Dendritic cell treated with granulocyte-macrophage colony-stimulating factor and Interleukin-4, amounts not matched to agents 40 ng/mL and 50 ng/mL, for 4 days (primary cell): ENCODE measurements around the gene MEDAG.

Experiments
- H3K27ac Mint-ChIP-seq: one replicate; pipeline ENCODE4 v1.8.0; 2022; ENCODE audit warnings: mild to moderate bottlenecking, mixed read lengths
- H3K27me3 Mint-ChIP-seq: one replicate; pipeline ENCODE4 v1.8.0; 2022; ENCODE audit warnings: mild to moderate bottlenecking, mixed read lengths
- H3K36me3 Mint-ChIP-seq: one replicate; pipeline ENCODE4 v1.8.0; 2022; ENCODE audit warnings: low read depth, mixed read lengths
- H3K4me1 Mint-ChIP-seq: one replicate; pipeline ENCODE4 v1.8.0; 2022; ENCODE audit warnings: low read depth, mixed read lengths
- H3K4me3 Mint-ChIP-seq: one replicate; pipeline ENCODE4 v1.8.0; 2022; ENCODE audit warnings: mild to moderate bottlenecking, moderate library complexity, mixed read lengths
- H3K9me3 Mint-ChIP-seq: one replicate; pipeline ENCODE4 v1.8.0; 2022; ENCODE audit warnings: mixed read lengths
- intact Hi-C: fragments of 100-400 bp; cut with micrococcal nuclease; formaldehyde crosslinking; loops from one replicate; pipeline ENCODE4 v1.15.0; 2022

MEDAG gene

DNA sequence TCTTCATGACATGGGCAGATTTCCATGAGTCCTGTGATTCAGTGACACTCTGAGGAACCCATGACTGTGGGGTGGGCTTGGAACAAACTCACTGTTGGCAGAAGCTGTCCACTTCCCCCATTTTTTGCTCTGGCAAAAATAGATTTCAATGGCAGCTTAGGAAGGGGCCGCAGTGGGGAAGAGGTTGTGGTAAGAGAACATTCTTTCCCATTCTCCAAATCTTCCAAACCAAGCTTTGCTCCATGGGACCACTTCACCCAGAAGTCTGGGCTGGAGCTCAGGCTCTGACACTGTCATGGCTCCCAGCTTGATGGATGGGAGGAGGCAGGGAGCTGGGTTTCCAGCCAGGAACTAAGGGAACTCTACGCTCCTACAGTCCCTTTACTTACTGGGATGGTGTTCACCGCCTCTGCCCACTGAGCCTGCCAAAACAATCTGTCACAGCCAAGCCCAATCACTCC is 24.9 kb upstream of the MEDAG start:
- no peaks in the 10 kb centered on the region for H3K36me3 Mint-ChIP-seq
- intact Hi-C loops, result no loop called here
- peaks cover 9% of the 10 kb centered on the region for H3K9me3 Mint-ChIP-seq
- H3K4me3 Mint-ChIP-seq, result no peak overlapping the region
- H3K27me3 Mint-ChIP-seq, result peaks cover 33% of the 10 kb centered on the region
- H3K27ac Mint-ChIP-seq, result no peak overlapping the region
- H3K4me1 Mint-ChIP-seq, result no peaks in the 10 kb centered on the region

DNA sequence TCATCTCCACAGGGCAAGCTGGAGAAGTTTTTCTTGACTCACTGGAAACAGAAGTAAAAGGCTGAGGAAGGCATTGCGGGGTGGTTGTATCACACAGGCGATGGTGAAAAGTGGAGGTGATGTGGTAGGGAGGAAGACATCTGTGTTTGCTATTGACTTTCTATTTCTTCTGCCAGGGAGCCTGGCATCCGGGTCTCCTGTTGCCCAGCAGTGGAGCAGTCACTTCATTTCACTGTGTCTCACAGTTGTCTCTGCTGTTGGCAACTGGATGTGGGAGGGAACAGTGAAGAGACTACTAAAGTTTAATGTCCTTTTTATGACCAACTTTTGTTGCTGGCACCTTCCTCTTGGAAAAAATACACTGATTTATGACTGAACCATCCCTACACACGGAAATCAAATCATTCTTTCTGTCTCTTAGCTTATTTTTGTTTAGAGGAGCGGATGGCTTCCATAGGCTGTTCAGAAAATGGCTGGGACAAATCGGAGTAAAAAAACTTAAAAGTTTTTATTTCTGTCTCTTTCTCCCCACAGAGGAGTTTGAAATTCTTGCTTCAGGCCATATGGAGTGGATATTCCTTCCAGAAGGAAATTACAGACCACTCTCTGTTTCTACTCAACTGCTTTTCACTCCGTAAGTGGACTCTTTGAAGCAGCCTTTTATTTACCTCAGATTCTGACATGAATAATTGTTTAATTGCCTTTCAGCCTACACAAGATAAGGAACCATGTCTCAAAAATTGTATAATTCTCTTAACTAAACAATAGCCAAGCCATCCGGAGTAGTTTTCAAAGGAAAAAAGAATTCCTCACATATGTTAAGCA is 23.8 kb upstream of the MEDAG start:
- Mint-ChIP-seq H3K36me3 (no peaks in the 10 kb centered on the region), H3K4me3 (no peak overlapping the region), H3K9me3 (peaks cover 9% of the 10 kb centered on the region), H3K27me3 (peaks cover 38% of the 10 kb centered on the region), H3K4me1 (no peaks in the 10 kb centered on the region), H3K27ac (no peak overlapping the region)
- intact Hi-C loops, result no loop called here

GRCh38 chr13:30882996-30883766 is 22.9 kb upstream of the MEDAG start:
- Mint-ChIP-seq H3K9me3 (peaks cover 9% of the 10 kb centered on the region), H3K4me1 (no peaks in the 10 kb centered on the region), H3K4me3 (no peak overlapping the region), H3K27me3 (peaks cover 40% of the 10 kb centered on the region), H3K27ac (no peak overlapping the region), H3K36me3 (no peaks in the 10 kb centered on the region)
- intact Hi-C loops, result no loop called here

- Mint-ChIP-seq H3K27ac (no peak overlapping the region), H3K9me3 (peaks cover 9% of the 10 kb centered on the region), H3K27me3 (peaks cover 36% of the 10 kb centered on the region), H3K36me3 (no peaks in the 10 kb centered on the region), H3K4me1 (no peaks in the 10 kb centered on the region), H3K4me3 (no peak overlapping the region)
- intact Hi-C loops, result no loop called here
Observed at GRCh38 chr13:30884543-30884942, 21.5 kb upstream of the MEDAG start.

DNA sequence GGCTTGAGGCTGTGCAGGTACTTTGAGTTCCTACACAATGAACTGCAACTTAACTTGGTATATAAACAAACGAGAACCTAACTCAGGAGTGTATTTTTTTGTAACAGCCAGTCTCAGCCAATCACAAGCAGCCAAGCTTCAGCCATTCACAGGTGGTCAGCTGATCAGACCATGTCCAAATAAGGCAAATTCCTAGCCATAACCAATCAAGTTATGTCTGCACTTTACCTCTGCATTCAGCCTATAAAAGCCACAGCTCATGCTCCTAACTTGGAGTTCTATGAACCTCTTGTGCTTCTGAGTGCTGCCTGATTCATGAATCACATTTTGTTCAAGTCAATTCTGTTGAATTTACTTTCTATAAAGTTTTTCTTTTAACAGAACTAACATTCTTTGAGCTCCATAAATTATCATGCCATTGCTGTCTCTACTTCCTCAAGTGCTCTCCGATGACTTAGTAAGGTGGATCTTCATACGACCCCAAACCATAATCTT is 16.8 kb upstream of the MEDAG start:
- Mint-ChIP-seq H3K4me1 (no peaks in the 10 kb centered on the region), H3K36me3 (no peaks in the 10 kb centered on the region), H3K4me3 (no peak overlapping the region), H3K27me3 (peaks cover 23% of the 10 kb centered on the region), H3K9me3 (peaks cover 6% of the 10 kb centered on the region), H3K27ac (no peak overlapping the region)
- intact Hi-C loops, result no loop called here

GRCh38 chr13:30892966-30893365 is 13.1 kb upstream of the MEDAG start:
- no peak overlapping the region for H3K4me3 Mint-ChIP-seq

GRCh38 chr13:30895773-30896172 is 10.3 kb upstream of the MEDAG start:
- no peaks in the 10 kb centered on the region for H3K9me3 Mint-ChIP-seq
- H3K27me3 Mint-ChIP-seq, result peaks cover 25% of the 10 kb centered on the region
- peaks cover 14% of the 10 kb centered on the region for H3K4me1 Mint-ChIP-seq
- no peak overlapping the region for H3K27ac Mint-ChIP-seq
- intact Hi-C loops, result no loop called here
- H3K4me3 Mint-ChIP-seq, result no peak overlapping the region
- no peaks in the 10 kb centered on the region for H3K36me3 Mint-ChIP-seq

More at GRCh38 chr13:30892966-30893365, 13.1 kb upstream of the MEDAG start:
- Mint-ChIP-seq H3K9me3 (no peaks in the 10 kb centered on the region), H3K4me1 (no peaks in the 10 kb centered on the region), H3K36me3 (no peaks in the 10 kb centered on the region), H3K27me3 (peaks cover 14% of the 10 kb centered on the region), H3K27ac (no peak overlapping the region)
- intact Hi-C loops, result no loop called here

DNA sequence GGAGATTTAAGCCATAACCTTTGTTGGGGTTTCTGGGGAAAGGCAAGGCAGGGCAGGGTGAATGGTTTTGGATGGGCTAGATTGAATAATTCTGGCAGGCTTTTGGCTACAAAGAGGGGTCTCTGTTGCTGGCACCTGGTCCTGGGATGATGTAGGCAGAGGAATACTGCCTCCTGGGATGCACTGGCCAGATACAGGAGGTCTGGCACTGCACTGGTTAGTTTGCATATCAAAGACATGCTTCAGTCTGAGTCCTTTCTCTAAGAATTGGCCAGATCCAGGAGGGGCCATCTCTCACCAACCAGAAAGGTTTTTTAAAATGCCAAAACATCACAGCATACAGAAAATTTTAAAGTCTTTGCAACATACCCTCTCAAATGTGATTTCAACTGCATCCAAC is 8.0 kb upstream of the MEDAG start:
- intact Hi-C loops, result no loop called here
- Mint-ChIP-seq H3K4me1 (peaks cover 16% of the 10 kb centered on the region), H3K9me3 (no peaks in the 10 kb centered on the region), H3K36me3 (no peaks in the 10 kb centered on the region), H3K4me3 (no peak overlapping the region), H3K27ac (no peak overlapping the region), H3K27me3 (peaks cover 32% of the 10 kb centered on the region)

DNA sequence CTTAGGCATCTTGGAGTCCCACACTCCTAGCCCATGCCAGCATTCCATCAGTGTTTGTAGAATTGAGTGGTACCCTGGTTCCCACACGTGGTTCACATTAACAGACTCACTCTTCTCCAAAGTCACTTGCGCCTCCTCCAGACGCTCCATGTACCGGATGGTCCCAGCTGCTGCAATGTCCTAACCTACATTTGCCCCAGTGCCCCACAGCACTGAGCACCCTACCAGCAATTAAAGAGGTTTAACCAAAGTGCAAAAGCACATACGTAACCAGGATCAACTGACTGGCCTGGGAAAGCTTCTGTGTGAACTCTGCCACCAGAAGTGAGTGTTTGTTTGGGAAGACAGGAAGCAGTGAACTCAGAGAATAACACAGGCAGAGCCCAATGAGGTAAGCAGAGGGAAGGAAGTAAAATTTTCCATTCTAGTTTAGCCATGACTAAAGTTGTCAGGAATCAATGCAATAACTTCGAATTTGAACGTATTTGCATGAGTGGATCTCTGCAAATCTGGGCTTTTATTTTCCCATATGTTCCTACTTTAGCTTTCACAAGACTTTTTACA is 7.3 kb upstream of the MEDAG start:
- Mint-ChIP-seq H3K27ac (no peak overlapping the region), H3K4me1 (peaks cover 16% of the 10 kb centered on the region), H3K4me3 (no peak overlapping the region), H3K9me3 (no peaks in the 10 kb centered on the region), H3K36me3 (no peaks in the 10 kb centered on the region), H3K27me3 (peaks cover 36% of the 10 kb centered on the region)
- intact Hi-C loops, result no loop called here

DNA sequence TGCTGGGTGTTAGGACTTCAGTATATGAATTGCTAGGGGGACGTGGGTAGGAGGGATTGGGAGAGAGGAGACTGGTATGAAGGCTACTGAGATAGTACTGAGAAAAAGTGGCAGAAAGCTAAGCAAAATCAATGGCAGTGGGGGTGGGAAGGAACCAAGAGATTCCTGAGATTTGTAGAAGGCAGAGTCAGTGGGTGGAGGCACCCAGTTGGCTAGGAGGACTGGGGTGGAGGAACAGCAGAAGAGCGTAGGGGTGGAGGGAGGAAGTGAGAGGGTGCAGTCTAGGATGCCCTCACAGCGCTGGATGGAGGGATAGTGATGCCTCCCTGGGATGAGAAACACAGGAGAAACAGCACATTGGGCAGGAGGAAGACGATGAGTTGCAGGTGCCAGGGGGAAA is 5.6 kb upstream of the MEDAG start:
- H3K4me1 Mint-ChIP-seq, result peaks cover 16% of the 10 kb centered on the region
- H3K36me3 Mint-ChIP-seq, result no peaks in the 10 kb centered on the region
- no peak overlapping the region for H3K4me3 Mint-ChIP-seq
- no peak overlapping the region for H3K27ac Mint-ChIP-seq
- intact Hi-C loops, result no loop called here
- peaks cover 53% of the 10 kb centered on the region for H3K27me3 Mint-ChIP-seq
- H3K9me3 Mint-ChIP-seq, result no peaks in the 10 kb centered on the region

GRCh38 chr13:30900952-30901749 is 4.9 kb upstream of the MEDAG start:
- Mint-ChIP-seq H3K27me3 (peaks cover 56% of the 10 kb centered on the region), H3K9me3 (no peaks in the 10 kb centered on the region), H3K36me3 (no peaks in the 10 kb centered on the region), H3K4me3 (no peak overlapping the region), H3K27ac (no peak overlapping the region), H3K4me1 (peaks cover 16% of the 10 kb centered on the region)
- intact Hi-C loops, result no loop called here

DNA sequence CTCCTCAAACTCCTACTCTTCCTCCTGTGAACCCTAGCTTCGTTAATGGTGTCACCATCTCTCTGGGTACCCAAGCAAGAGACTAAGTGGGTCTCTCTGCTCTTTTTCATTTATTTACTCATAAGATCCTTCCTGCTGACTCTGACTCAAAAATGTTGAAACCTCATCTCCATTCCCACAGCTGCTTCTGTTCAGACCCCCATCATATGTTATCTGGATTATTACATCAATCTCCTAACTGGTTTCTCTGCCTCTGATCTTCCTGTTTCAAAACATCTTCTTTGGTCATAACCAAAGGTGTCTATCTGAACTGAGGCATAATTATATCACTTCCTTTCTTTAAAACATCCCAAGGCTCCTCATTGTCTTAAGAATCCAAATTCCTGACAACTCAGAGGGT is 2.0 kb upstream of the MEDAG start:
- Mint-ChIP-seq H3K27me3 (peaks cover 70% of the 10 kb centered on the region), H3K4me3 (no peak overlapping the region), H3K27ac (no peak overlapping the region), H3K4me1 (peaks cover 30% of the 10 kb centered on the region), H3K9me3 (no peaks in the 10 kb centered on the region), H3K36me3 (no peaks in the 10 kb centered on the region)
- intact Hi-C loops, result no loop called here

DNA sequence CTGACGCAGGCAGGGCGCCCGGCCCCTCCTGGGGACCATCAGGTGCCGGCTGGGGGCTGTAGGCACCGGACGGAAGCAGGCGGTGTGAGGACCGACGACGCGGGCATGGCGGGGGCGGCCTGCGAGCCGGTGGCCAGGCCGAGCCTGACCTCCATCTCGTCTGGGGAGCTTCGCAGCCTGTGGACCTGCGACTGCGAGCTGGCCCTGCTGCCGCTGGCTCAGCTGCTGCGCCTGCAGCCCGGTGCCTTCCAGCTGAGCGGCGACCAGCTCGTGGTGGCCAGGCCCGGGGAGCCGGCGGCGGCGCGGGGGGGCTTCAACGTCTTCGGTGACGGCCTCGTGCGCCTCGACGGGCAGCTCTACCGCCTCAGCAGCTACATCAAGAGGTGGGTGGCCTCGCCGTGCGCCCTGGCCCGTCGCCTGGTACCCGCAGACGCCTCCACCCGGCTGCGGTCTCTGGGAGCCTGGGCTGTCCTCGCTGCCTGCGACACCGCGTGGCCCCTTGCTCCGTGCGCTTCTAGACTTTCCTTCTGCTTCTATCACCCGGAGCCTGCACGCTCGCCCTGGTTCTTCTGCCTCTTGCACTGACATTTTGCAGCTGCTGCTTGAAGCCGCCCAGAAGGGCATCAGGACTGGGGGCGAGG is 460 bp downstream of the MEDAG start:
- Mint-ChIP-seq H3K27ac (no peak overlapping the region), H3K36me3 (no peaks in the 10 kb centered on the region), H3K4me3 (no peak overlapping the region), H3K4me1 (peaks cover 20% of the 10 kb centered on the region), H3K9me3 (no peaks in the 10 kb centered on the region), H3K27me3 (peaks cover 65% of the 10 kb centered on the region)
- intact Hi-C loops, result no loop called here
